GM12874 (cell line): Measurements from ENCODE around the gene BCOR.

Experiments used
- TF ChIP-seq, protein P1 (sequence below): IDR thresholded peaks from 2 replicates; pipeline ENCODE4 v1.5.1; 2011; ENCODE audit warnings: low read depth, mild to moderate bottlenecking, control low read depth, low read length, moderate library complexity; ENCODE audit not compliant: insufficient read depth

The BCOR gene

DNA sequence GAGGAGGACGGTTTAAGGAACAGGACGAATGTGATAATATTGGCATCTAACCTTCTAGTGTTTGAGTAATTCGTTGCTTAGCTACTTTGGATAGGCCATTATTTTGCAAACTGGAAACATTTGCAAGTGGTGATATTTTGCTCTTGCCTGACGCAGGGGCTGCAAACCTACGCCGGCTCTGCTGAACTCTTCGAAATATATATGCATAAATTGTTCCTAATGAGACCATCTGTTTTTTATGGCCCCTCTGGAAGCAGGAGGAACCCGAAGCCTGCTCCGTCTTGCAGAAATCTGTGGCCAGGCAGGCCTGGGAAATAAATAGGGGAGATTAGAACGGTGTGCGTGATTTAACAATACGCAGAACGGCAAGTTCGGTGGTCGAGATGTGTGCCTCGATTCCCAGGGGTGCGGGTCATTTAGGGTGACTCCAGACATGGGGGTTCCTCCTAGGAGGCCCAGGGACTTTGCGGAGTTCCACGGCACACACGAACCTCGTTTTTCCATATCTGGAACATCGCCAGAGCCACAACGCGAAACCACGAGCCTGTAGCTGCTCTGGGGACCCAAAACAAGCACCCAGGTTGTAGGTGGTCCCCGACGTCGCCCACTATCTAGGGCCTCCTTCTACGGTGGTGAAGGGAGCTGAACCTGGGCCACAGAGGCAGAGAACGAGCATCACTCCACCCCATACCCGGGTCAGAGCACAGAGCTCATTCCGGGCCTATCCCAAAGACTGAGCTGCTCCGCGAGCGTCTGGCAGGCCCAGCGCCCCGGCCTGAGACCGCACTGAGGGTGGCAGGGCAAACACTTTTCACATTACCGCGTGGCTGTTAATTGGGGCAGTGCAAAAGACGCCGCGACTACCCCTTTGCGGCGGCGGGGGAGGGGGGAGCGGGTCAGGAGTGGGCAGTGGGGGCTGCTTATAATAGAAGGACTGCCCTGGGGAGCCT, 89.7 kb downstream of the BCOR start:
- TF ChIP-seq, protein P1, sequence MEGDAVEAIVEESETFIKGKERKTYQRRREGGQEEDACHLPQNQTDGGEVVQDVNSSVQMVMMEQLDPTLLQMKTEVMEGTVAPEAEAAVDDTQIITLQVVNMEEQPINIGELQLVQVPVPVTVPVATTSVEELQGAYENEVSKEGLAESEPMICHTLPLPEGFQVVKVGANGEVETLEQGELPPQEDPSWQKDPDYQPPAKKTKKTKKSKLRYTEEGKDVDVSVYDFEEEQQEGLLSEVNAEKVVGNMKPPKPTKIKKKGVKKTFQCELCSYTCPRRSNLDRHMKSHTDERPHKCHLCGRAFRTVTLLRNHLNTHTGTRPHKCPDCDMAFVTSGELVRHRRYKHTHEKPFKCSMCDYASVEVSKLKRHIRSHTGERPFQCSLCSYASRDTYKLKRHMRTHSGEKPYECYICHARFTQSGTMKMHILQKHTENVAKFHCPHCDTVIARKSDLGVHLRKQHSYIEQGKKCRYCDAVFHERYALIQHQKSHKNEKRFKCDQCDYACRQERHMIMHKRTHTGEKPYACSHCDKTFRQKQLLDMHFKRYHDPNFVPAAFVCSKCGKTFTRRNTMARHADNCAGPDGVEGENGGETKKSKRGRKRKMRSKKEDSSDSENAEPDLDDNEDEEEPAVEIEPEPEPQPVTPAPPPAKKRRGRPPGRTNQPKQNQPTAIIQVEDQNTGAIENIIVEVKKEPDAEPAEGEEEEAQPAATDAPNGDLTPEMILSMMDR: no peak

DNA sequence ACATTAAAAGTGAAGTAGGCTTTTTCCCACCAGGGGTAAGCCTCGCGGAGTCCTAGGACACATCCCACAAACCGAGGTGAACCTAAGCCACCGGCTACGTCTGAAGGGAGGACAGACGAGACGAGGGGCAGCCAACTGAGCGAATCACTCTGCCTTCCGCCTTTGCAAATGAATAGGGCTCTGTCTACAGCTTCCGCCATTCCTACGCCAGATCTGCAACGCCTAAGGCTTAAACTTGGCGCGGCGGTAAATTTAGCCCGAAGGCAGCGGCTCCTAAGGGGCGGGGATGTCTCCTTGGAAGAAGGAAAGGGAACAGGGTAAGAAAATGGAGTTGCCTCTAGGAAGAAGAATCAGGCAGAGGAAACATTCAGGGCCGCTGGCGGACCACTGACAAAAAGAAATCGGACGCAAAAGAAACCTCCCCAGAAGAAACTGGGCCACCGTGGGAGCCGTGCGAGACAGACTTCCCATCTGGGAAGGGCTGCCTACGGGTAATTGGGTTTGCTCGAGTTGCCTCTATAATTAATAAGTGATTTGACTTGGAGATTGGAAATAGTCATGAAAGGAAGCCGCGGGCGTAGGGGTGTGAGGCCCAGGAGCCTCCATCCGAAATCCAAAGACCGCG, 90.5 kb downstream of the BCOR start:
- TF ChIP-seq, protein P1: no peak

DNA sequence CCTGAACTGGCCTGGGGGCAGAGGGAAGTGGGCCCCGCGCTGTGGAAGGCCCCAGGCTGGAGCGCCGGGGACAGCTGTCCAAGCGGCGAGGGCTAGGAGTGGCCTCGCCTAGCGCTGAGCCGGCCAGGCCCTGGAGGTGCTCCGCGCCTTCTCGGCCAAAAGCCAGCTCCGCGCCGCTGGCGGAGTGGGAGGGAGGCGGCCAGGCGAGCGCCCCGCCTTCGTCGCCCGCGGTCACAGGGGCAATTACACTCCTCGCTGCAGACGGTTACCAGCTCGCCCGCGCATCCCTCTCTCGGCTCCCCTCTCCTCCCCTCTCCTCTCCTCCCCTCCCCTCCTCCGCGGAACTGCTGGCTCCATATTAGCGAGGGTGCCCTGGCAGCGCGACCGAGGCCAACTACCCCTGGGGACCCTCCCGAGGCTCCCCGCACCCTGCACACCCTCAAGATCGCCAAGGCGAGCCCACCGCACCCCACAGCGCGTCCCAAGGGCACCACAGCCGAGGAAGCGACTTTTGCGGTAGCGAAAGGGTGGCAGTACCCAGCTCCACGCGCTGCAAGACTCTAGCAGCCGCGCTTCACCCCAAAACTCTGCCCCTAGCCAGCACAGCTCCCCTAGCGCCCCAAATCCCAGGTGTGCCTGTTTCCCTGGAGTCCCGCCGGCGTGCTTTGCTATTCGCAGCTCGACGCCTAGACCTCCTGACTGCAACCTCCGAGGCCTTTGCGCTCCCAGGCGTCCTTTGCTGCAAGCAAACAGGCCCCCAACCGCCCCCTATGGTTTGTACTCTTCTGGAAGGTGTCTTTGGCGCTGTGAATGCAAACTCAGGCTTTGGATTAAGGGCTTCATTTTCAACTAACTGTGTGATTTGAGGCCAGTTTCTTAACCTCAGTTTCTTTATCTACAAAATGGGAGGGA, 91.4 kb downstream of the BCOR start:
- TF ChIP-seq, protein P1: no peak

DNA sequence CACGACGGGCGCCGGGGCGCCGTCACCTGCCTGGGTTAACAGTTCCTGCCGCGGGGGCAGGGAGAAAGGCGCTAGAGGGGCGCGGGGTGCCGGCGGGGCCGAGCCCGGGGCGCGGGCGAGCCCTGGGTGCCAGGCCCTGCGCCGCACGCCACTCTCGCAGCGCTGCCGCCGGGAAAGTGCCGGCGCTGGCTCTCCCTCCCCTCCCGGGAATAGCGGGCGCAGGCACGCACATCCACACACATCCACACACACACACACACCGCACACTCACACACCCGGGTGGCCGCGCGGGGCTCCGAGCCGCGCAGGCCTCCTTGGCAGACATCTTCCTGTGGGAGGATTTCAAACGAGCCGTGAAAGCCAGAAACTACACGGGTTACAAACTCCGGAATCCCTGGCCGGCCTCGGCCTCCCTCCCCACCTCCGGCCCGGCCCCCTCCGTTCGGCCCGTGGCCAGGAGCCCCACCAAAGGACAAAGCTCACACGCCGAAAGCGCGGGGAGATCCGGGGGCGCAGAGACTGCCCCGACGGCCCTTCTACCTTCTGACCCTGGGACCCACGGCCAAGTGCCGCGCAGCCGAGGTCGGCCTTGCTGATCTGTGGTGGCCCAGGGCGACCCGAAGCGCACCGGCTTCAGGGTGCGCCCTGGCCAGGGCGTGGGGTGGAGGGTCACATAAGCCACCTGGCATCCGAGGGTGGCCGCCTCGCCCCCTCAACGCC, 92.3 kb downstream of the BCOR start:
- TF ChIP-seq, protein P1: no peak

DNA sequence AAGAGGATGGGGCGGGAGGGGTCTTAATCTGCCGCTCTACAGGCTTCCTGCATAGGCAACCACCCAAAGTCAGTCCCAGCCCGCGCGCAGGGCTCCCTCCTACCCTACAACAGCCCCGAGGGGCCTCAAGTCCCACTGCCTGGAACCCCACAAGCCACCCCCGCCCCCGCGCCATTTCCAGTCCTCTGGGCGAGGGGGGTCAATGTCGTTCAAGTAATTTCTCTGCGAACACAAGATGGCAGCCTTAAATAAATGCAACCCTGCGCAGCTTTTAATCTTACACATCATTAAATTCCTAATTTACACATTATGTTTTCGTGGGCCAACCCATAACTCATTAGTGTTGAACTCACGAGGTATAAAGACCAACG, 92.9 kb downstream of the BCOR start:
- TF ChIP-seq, protein P1: no peak

DNA sequence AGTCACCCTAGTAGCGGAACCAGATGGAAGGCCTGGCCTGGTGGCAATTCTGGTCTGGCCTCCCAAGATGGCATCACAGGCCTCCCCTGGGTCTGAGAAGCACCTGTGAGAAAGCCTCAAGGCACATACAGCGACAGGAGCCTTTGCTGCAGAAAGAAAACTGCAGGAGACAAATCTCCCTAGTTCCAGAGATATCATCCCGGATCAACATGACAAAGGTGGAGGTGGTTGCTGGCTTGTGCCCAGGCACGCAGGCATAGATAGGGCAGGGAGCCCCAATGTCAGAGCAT, 93.6 kb downstream of the BCOR start:
- TF ChIP-seq, protein P1: no peak
